ENCODE measurements around the gene ZKSCAN8. TPM values are rescaled to one million over a fixed set of nuclear protein-coding genes. Genes with fewer than 3 reads are reported as not detected.

Gene ZKSCAN8
- polyA plus RNA-seq, 1 of the 3 experiments (the other 2 are of a cell fraction) = 4.3 TPM

DNA sequence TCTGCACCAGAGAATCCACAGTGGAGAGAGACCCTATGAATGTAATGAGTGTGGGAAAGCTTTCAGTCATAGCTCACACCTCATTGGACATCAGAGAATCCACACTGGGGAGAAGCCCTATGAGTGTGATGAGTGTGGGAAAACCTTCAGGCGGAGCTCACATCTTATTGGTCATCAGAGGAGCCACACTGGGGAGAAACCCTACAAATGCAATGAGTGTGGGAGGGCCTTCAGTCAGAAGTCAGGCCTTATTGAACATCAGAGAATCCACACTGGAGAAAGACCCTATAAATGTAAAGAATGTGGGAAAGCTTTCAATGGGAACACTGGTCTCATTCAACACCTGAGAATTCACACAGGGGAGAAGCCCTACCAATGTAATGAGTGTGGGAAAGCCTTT is 11.9 kb downstream of the ZKSCAN8 start:
- no peaks in the 10 kb centered on the region for H3K9me2 ChIP-seq
- H3K27me3 ChIP-seq (ENCODE audit: insufficient read depth) = no peaks in the 10 kb centered on the region
- no peaks in the 10 kb centered on the region for H4K20me1 ChIP-seq (ENCODE audit: insufficient read depth)
- H3K9me3 ChIP-seq = no peaks in the 10 kb centered on the region; the same call in 1 of the 2 replicates
- H3K4me2 ChIP-seq = no peak overlapping the region
- no peak overlapping the region for H3K4me3 ChIP-seq (ENCODE audit: low read depth in 2 of 2, low read length in 1 of 2)
- no peak overlapping the region for H3K9ac ChIP-seq
- ChIA-PET POLR2A (interaction anchor here (1.3 to 1.7 kb wide), 3 partner anchors 8 to 65 kb away, joined by 3 to 7 read pairs (median 5); partner anchors contain the start of gene ZKSCAN8), CTCF (interaction anchor here (1.5 kb wide), 1 partner anchor 203 kb away, joined by 6 read pairs; no protein-coding TSS in a partner anchor)
- H3K36me3 ChIP-seq (replicated peaks in 1 of 2; ENCODE audit: control insufficient read depth in 1 of 2, insufficient read depth in 2 of 2, low read length in 1 of 2) = peaks cover 94 to 98% of the 10 kb centered on the region in 2 experiments
- no peak overlapping the region for H2AFZ ChIP-seq (ENCODE audit: low read depth)
- H3F3A ChIP-seq (replicated peaks; ENCODE audit: insufficient read depth) = peaks cover 6% of the 10 kb centered on the region
- WGBS (ENCODE audit: low lambda C conversion rate) = 100% methylated on average over 1 of the region's 1 CpG
- no peaks in the 10 kb centered on the region for H3K4me1 ChIP-seq (ENCODE audit: control insufficient read depth in 1 of 2, insufficient read depth in 2 of 2, low read depth in 1 of 2, low read length in 1 of 2)
- DNase-seq = no peak
- no peak for TF ChIP-seq FOSL2 (IDR thresholded peaks at IDR 0.05; ENCODE audit: borderline replicate concordance, low read depth)
- TF ChIP-seq, protein P1, sequence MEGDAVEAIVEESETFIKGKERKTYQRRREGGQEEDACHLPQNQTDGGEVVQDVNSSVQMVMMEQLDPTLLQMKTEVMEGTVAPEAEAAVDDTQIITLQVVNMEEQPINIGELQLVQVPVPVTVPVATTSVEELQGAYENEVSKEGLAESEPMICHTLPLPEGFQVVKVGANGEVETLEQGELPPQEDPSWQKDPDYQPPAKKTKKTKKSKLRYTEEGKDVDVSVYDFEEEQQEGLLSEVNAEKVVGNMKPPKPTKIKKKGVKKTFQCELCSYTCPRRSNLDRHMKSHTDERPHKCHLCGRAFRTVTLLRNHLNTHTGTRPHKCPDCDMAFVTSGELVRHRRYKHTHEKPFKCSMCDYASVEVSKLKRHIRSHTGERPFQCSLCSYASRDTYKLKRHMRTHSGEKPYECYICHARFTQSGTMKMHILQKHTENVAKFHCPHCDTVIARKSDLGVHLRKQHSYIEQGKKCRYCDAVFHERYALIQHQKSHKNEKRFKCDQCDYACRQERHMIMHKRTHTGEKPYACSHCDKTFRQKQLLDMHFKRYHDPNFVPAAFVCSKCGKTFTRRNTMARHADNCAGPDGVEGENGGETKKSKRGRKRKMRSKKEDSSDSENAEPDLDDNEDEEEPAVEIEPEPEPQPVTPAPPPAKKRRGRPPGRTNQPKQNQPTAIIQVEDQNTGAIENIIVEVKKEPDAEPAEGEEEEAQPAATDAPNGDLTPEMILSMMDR (IDR thresholded peaks at IDR 0.05) = no peak
- no peak for TF ChIP-seq MXI1 (IDR thresholded peaks at IDR 0.05; ENCODE audit: low read depth, low read length)
- TF ChIP-seq RXRA (IDR thresholded peaks at IDR 0.05; ENCODE audit: borderline replicate concordance, low read depth) = no peak
- TF ChIP-seq TEAD4 (IDR thresholded peaks at IDR 0.05; ENCODE audit: borderline replicate concordance, insufficient read depth) = no peak
- TF ChIP-seq FOXM1 (IDR thresholded peaks at IDR 0.05; ENCODE audit: low read depth) = no peak
- TF ChIP-seq, protein P2, sequence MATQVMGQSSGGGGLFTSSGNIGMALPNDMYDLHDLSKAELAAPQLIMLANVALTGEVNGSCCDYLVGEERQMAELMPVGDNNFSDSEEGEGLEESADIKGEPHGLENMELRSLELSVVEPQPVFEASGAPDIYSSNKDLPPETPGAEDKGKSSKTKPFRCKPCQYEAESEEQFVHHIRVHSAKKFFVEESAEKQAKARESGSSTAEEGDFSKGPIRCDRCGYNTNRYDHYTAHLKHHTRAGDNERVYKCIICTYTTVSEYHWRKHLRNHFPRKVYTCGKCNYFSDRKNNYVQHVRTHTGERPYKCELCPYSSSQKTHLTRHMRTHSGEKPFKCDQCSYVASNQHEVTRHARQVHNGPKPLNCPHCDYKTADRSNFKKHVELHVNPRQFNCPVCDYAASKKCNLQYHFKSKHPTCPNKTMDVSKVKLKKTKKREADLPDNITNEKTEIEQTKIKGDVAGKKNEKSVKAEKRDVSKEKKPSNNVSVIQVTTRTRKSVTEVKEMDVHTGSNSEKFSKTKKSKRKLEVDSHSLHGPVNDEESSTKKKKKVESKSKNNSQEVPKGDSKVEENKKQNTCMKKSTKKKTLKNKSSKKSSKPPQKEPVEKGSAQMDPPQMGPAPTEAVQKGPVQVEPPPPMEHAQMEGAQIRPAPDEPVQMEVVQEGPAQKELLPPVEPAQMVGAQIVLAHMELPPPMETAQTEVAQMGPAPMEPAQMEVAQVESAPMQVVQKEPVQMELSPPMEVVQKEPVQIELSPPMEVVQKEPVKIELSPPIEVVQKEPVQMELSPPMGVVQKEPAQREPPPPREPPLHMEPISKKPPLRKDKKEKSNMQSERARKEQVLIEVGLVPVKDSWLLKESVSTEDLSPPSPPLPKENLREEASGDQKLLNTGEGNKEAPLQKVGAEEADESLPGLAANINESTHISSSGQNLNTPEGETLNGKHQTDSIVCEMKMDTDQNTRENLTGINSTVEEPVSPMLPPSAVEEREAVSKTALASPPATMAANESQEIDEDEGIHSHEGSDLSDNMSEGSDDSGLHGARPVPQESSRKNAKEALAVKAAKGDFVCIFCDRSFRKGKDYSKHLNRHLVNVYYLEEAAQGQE (IDR thresholded peaks at IDR 0.05; ENCODE audit: low read depth, low read length) = no peak
- TF ChIP-seq, protein P3, sequence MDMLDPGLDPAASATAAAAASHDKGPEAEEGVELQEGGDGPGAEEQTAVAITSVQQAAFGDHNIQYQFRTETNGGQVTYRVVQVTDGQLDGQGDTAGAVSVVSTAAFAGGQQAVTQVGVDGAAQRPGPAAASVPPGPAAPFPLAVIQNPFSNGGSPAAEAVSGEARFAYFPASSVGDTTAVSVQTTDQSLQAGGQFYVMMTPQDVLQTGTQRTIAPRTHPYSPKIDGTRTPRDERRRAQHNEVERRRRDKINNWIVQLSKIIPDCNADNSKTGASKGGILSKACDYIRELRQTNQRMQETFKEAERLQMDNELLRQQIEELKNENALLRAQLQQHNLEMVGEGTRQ (IDR thresholded peaks at IDR 0.05; ENCODE audit: borderline replicate concordance, low read depth, low read length) = no peak
- TF ChIP-seq CHD2 (IDR thresholded peaks at IDR 0.05; ENCODE audit: low read length, partially characterized antibody) = no peak
- no peak for TF ChIP-seq EP300 (IDR thresholded peaks at IDR 0.05; ENCODE audit: borderline replicate concordance in 1 of 2, low read depth in 1 of 2, low read length in 1 of 2)
- no peak for TF ChIP-seq EZH2phosphoT487 (IDR thresholded peaks at IDR 0.05; ENCODE audit: borderline replicate concordance, low read depth)
- TF ChIP-seq JUND (IDR thresholded peaks at IDR 0.05) = no peak
- TF ChIP-seq SIN3A (IDR thresholded peaks at IDR 0.05; ENCODE audit: borderline replicate concordance, low read depth, low read length) = no peak
- no peak for TF ChIP-seq FOXJ3 (CRISPR knock-in tag; IDR thresholded peaks at IDR 0.05)
- TF ChIP-seq RFX5 (IDR thresholded peaks at IDR 0.05; ENCODE audit: low read length) = no peak
- TF ChIP-seq, protein P4, sequence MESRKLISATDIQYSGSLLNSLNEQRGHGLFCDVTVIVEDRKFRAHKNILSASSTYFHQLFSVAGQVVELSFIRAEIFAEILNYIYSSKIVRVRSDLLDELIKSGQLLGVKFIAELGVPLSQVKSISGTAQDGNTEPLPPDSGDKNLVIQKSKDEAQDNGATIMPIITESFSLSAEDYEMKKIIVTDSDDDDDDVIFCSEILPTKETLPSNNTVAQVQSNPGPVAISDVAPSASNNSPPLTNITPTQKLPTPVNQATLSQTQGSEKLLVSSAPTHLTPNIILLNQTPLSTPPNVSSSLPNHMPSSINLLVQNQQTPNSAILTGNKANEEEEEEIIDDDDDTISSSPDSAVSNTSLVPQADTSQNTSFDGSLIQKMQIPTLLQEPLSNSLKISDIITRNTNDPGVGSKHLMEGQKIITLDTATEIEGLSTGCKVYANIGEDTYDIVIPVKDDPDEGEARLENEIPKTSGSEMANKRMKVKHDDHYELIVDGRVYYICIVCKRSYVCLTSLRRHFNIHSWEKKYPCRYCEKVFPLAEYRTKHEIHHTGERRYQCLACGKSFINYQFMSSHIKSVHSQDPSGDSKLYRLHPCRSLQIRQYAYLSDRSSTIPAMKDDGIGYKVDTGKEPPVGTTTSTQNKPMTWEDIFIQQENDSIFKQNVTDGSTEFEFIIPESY (IDR thresholded peaks at IDR 0.05; ENCODE audit: borderline replicate concordance, low read depth) = no peak
- H3K79me2 ChIP-seq (ENCODE audit: insufficient read depth) = peaks cover 4% of the 10 kb centered on the region; the same call in 1 of the 2 replicates
- no peak overlapping the region for H3K27ac ChIP-seq (ENCODE audit: low read depth in 2 of 2, low read length in 1 of 2)

Data from SK-N-SH (cell line).